ENCODE measurements around the gene ZNF385C.

- TF ChIP-seq EZH2 (IDR thresholded peaks at IDR 0.05; ENCODE audit: low read depth) (no peak), CTCF (conservative IDR thresholded peaks at IDR 0.05) (no peak)
Measured at GRCh38 chr17:42047343-42047742, 50.9 kb downstream of the ZNF385C start.

All from PC-9 (cell line).